ENCODE results near the gene LTBP1. TPM values are rescaled to one million over a fixed set of nuclear protein-coding genes. Genes with fewer than 3 reads are reported as not detected.

The LTBP1 gene, protein sequence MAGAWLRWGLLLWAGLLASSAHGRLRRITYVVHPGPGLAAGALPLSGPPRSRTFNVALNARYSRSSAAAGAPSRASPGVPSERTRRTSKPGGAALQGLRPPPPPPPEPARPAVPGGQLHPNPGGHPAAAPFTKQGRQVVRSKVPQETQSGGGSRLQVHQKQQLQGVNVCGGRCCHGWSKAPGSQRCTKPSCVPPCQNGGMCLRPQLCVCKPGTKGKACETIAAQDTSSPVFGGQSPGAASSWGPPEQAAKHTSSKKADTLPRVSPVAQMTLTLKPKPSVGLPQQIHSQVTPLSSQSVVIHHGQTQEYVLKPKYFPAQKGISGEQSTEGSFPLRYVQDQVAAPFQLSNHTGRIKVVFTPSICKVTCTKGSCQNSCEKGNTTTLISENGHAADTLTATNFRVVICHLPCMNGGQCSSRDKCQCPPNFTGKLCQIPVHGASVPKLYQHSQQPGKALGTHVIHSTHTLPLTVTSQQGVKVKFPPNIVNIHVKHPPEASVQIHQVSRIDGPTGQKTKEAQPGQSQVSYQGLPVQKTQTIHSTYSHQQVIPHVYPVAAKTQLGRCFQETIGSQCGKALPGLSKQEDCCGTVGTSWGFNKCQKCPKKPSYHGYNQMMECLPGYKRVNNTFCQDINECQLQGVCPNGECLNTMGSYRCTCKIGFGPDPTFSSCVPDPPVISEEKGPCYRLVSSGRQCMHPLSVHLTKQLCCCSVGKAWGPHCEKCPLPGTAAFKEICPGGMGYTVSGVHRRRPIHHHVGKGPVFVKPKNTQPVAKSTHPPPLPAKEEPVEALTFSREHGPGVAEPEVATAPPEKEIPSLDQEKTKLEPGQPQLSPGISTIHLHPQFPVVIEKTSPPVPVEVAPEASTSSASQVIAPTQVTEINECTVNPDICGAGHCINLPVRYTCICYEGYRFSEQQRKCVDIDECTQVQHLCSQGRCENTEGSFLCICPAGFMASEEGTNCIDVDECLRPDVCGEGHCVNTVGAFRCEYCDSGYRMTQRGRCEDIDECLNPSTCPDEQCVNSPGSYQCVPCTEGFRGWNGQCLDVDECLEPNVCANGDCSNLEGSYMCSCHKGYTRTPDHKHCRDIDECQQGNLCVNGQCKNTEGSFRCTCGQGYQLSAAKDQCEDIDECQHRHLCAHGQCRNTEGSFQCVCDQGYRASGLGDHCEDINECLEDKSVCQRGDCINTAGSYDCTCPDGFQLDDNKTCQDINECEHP (N-terminal part only)
- 1 to 10 TPM; 2.3 to 8.6 TPM for total RNA-seq

GRCh38 chr2:32946314-32947075, at the start of gene LTBP1:
Gene LTBP1, plus strand, starts transcription at chr2:32946953. Its CDS starts 372 bp downstream, at chr2:32947325.

Small RNA genes lying within 50 kb of the gene (small RNA-seq; reads per million reads assigned to genes)
- 0 reads per million in 2 donors for gene RF00019
- gene RNA5SP91, result 0 to 0.04 reads per million in 2 donors
- 0 reads per million in 2 donors for gene RNA5SP92
